ENCODE data around the gene TBC1D14.
"Not testable (repeated sequence)": the region's sequence is repeated elsewhere in the genome, so short reads cannot be mapped to it uniquely, and the experiment has no call there.

The TBC1D14 gene

GRCh38 chr4:6974138-6974848, 64.7 kb downstream of the TBC1D14 start:
- DNase-seq, result peak; percentile 84

- not testable (repeated sequence) for DNase-seq
Observed at GRCh38 chr4:6977846-6978245, 68.2 kb downstream of the TBC1D14 start.

- DNase-seq, result no peak
Observed at GRCh38 chr4:6983544-6984142, 74.0 kb downstream of the TBC1D14 start.

GRCh38 chr4:6984612-6985425, 75.2 kb downstream of the TBC1D14 start:
- DNase-seq, result no peak

- peak; percentile 89 for DNase-seq
Observed at GRCh38 chr4:6986072-6986780, 76.6 kb downstream of the TBC1D14 start.

GRCh38 chr4:6986781-6987587, 77.4 kb downstream of the TBC1D14 start:
- peak; percentile 92 for DNase-seq

GRCh38 chr4:6987588-6987961, 77.9 kb downstream of the TBC1D14 start:
- no peak for DNase-seq

GRCh38 chr4:6988016-6988715, 78.5 kb downstream of the TBC1D14 start:
- no peak for DNase-seq

- no peak for DNase-seq
Observed at GRCh38 chr4:6989331-6989923, 79.8 kb downstream of the TBC1D14 start.

GRCh38 chr4:6990661-6991060, 81.0 kb downstream of the TBC1D14 start:
- no peak for DNase-seq

GRCh38 chr4:6991249-6991648, 81.6 kb downstream of the TBC1D14 start:
- no peak for DNase-seq

GRCh38 chr4:6991771-6992557, 82.3 kb downstream of the TBC1D14 start:
- peak; percentile 61 for DNase-seq

GRCh38 chr4:6992728-6993677, 83.4 kb downstream of the TBC1D14 start:
- no peak for DNase-seq

- no peak for DNase-seq
Observed at GRCh38 chr4:6996481-6996880, 86.9 kb downstream of the TBC1D14 start.

- DNase-seq, result no peak
Observed at GRCh38 chr4:6999172-7000086, 89.8 kb downstream of the TBC1D14 start.

GRCh38 chr4:7000421-7001176, 91.0 kb downstream of the TBC1D14 start:
- DNase-seq, result no peak

- no peak for DNase-seq
Observed at GRCh38 chr4:7001271-7001670, 91.6 kb downstream of the TBC1D14 start.

Data from fibroblast of skin of back (primary cell).